Stimulated activated naive B cell treated with anti-CD40 and anti-IgM and Interleukin-4, amounts not matched to agents 10 μg/mL and 1 μg/mL and 100 μg/mL, for 72 hours (primary cell): ENCODE data around the gene SCGB1D1.
"Not testable (repeated sequence)": the region's sequence is repeated elsewhere in the genome, so short reads cannot be mapped to it uniquely, and the experiment has no call there.

ENCODE experiments used
- ATAC-seq, 2 donors: fragments of 150-1000 bp; cut with Tn5 transposase; replicated peaks; 2 replicates each; pipeline ENCODE4 v1.10.0; 2021; ENCODE audit warnings: moderate library complexity in 1 of 2
- DNase-seq: peaks from one replicate; pipeline ENCODE4 v3.0.0; 2021
- H3K27ac Mint-ChIP-seq: one replicate; pipeline ENCODE4 v1.8.0; 2022; ENCODE audit warnings: mild to moderate bottlenecking, mixed read lengths
- H3K27me3 Mint-ChIP-seq, 2 donors: one replicate each; pipeline ENCODE4 v1.8.0; 2022; ENCODE audit warnings: mixed read lengths in 2 of 2
- H3K36me3 Mint-ChIP-seq, 2 donors: one replicate each; pipeline ENCODE4 v1.8.0; 2022; ENCODE audit warnings: mixed read lengths in 2 of 2, mild to moderate bottlenecking in 1 of 2
- H3K4me1 Mint-ChIP-seq, 2 donors: one replicate each; pipeline ENCODE4 v1.8.0; 2022; ENCODE audit warnings: mixed read lengths in 2 of 2, mild to moderate bottlenecking in 1 of 2
- H3K4me3 Mint-ChIP-seq, 2 donors: one replicate each; pipeline ENCODE4 v1.8.0; 2022; ENCODE audit warnings: mild to moderate bottlenecking in 2 of 2, mixed read lengths in 2 of 2, moderate library complexity in 1 of 2
- H3K9me3 Mint-ChIP-seq, 2 donors: one replicate each; pipeline ENCODE4 v1.8.0; 2022; ENCODE audit warnings: mixed read lengths in 2 of 2, mild to moderate bottlenecking in 1 of 2

SCGB1D1 gene

DNA sequence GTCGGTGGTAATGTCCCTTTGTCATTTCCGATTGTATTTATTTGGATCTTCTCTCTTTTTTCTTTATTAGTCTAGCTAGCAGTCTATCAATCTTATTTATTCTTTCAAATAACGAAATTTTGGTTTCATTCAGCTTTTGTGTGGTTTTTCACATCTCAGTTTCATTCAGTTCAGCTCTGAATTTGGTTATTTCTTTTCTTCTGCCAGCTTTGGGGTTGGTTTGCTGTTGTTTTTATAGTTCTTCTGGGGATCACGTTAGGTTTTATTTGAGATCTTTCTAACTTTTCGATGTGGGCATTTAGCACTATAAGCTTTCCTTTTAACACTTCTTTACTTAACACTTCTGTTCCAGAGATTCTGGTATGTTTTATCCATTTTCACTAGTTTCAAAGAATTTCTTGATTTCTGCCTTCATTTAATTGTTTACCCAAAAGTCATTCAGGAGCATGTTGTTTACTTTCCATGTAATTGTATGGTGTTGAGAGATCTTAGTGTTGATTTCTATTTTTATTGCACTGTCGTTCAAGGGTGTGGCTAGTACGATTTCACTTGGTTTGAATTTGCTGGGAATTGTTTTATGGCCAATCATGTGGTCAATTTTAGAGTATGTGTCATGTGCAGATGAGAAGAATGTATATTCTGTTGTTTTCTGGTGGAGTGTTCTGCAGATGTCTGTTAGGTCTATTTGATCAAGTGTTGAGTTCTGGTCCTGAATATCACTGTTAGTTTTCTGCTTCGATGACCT is 7.7 kb upstream of the SCGB1D1 start:
- H3K4me3 Mint-ChIP-seq, result no peak overlapping the region
- peaks cover 15 to 22% of the 10 kb centered on the region in 2 donors for H3K27me3 Mint-ChIP-seq
- H3K4me1 Mint-ChIP-seq, result no peaks in the 10 kb centered on the region
- H3K36me3 Mint-ChIP-seq, result peaks cover 0 to 4% of the 10 kb centered on the region in 2 donors
- no peak for ATAC-seq
- no peak for DNase-seq
- H3K27ac Mint-ChIP-seq, result no peak overlapping the region
- peaks cover 3 to 9% of the 10 kb centered on the region in 2 donors for H3K9me3 Mint-ChIP-seq

DNA sequence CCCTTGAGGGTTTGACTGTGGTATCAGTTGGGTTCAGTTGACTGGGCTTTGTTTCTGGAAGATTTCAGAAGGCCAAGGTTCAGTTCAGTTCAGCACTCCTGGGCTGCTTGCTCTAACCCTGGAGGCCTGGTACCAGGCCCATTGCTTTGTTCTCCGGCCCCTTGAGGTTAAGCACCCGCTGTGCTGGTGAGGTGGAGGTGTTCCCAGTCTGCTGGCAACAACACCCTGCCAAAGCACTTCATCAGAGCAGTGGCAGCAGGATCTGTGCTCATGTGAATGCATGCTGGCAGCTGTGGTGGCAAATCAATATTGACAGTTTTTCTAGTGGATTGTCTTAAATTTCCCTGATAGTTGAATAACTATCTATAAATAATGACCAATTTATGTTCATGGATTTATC is 3.8 kb upstream of the SCGB1D1 start:
- Mint-ChIP-seq H3K9me3 (peaks cover 3 to 9% of the 10 kb centered on the region in 2 donors), H3K36me3 (peaks cover 0 to 4% of the 10 kb centered on the region in 2 donors), H3K4me3 (no peak overlapping the region), H3K27ac (no peak overlapping the region), H3K27me3 (peaks cover 47 to 50% of the 10 kb centered on the region in 2 donors), H3K4me1 (no peaks in the 10 kb centered on the region)
- DNase-seq (no peak), ATAC-seq (no peak)

DNA sequence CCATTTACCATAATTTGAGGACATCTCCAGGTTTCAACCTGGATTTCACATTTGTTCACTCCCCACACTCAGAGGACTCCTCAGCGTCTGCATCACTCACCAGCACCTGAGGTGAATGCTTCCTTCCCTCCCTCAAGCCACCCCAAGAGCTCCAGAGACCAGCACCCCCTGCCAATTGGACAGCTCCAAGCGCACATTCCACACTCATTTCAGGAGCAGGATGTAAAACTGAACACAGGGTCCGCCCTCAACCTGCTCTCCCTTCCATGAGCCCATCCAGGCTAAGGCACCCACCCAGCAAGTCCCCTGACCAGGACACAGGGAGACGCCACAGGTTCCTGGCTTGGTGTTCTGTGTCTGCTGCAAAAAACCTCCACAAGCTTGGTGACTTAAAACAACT is 3.9 kb downstream of the SCGB1D1 start:
- no peak for ATAC-seq
- Mint-ChIP-seq H3K4me3 (no peak overlapping the region), H3K4me1 (peaks cover 0 to 2% of the 10 kb centered on the region in 2 donors), H3K9me3 (no peaks in the 10 kb centered on the region), H3K27ac (no peak overlapping the region), H3K27me3 (peaks cover 61% of the 10 kb centered on the region in 2 donors), H3K36me3 (no peaks in the 10 kb centered on the region)
- no peak for DNase-seq

DNA sequence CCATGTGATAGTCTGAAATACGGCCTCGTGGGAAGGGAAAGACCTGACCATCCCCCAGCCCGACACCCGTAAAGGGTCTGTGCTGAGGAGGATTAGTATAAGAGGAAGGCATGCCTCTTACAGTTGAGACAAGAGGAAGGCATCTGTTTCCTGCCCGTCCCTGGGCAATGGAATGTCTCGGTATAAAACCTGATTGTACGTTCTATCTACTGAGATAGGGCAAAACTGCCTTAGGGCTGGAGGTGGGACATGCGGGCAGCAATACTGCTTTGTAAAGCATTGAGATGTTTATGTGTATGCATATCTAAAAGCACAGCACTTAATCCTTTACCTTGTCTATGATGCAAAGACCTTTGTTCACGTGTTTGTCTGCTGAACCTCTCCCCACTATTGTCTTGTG is 5.0 kb downstream of the SCGB1D1 start:
- H3K4me1 Mint-ChIP-seq, H3K4me3 Mint-ChIP-seq, H3K9me3 Mint-ChIP-seq, H3K36me3 Mint-ChIP-seq, ATAC-seq, H3K27ac Mint-ChIP-seq, DNase-seq: not testable (repeated sequence)
- H3K27me3 Mint-ChIP-seq, result peaks cover 50 to 60% of the 10 kb centered on the region in 2 donors

DNA sequence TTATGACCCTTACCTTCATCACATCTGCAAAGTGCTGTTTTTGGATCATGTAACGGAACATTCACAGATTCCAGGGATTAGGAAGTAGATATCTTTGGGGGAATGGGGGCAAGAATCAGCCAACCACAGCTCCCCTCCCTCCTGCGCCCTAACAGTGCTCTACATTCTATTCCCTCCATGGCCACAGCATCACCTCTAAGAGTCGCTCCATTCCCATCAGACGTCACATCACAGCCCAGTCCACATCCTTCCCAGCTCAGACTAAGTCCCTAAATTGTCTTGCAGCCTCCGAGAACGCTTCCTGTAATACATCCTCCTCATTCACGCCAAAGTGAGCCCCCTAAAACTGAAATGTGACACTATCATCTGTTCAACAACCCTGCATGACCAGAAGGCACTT is 5.9 kb downstream of the SCGB1D1 start:
- no peak for DNase-seq
- peaks cover 0 to 2% of the 10 kb centered on the region in 2 donors for H3K4me1 Mint-ChIP-seq
- no peak overlapping the region for H3K4me3 Mint-ChIP-seq
- H3K27me3 Mint-ChIP-seq, result peaks cover 46 to 54% of the 10 kb centered on the region in 2 donors
- no peak for ATAC-seq
- H3K27ac Mint-ChIP-seq, result no peak overlapping the region
- H3K36me3 Mint-ChIP-seq, result no peaks in the 10 kb centered on the region
- H3K9me3 Mint-ChIP-seq, result no peaks in the 10 kb centered on the region

DNA sequence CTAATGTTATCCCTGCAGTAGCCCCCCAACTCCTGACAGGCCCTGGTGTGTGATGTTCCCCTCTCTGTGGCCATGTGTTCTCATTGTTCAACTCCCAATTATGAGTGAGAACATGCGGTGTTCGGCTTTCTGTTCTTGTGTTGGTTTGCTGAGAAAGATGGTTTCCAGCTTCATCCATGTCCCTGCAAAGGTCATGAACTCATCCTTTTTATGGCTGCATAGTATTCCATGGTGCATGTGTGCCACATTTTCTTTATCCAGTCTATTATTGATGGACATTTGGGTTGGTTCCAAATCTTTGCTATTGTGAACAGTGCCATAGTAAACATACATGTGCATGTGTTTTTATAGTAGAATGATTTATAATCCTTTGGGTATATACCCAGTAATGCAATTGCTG is 7.4 kb downstream of the SCGB1D1 start:
- not testable (repeated sequence) for H3K36me3 Mint-ChIP-seq, ATAC-seq, DNase-seq, H3K27ac Mint-ChIP-seq, H3K9me3 Mint-ChIP-seq, H3K4me1 Mint-ChIP-seq, H3K4me3 Mint-ChIP-seq
- peaks cover 41 to 56% of the 10 kb centered on the region in 2 donors for H3K27me3 Mint-ChIP-seq

DNA sequence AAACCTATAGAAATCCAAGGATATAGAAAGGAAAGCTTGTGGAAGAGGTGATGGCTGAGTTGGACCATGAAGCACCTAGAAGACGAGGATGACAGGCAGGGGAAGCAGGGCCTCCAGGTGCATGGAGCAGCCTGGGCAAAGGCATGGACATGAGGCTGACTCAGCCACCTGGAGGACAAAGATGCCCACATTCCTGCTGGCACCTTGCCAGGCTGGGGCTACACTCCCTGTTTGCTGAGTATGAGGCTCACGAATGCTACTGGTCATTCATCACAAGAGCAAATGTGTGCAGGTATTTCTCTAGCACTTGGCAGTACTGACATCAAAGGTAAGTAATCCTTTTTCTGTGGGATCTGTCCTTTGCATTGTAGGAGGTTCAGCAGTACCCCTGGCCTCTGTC is 11.4 kb downstream of the SCGB1D1 start:
- no peaks in the 10 kb centered on the region for H3K4me1 Mint-ChIP-seq
- no peak for DNase-seq
- H3K27ac Mint-ChIP-seq, result no peak overlapping the region
- peaks cover 16 to 29% of the 10 kb centered on the region in 2 donors for H3K27me3 Mint-ChIP-seq
- H3K4me3 Mint-ChIP-seq, result no peak overlapping the region
- no peak for ATAC-seq
- no peaks in the 10 kb centered on the region for H3K36me3 Mint-ChIP-seq
- no peaks in the 10 kb centered on the region for H3K9me3 Mint-ChIP-seq

DNA sequence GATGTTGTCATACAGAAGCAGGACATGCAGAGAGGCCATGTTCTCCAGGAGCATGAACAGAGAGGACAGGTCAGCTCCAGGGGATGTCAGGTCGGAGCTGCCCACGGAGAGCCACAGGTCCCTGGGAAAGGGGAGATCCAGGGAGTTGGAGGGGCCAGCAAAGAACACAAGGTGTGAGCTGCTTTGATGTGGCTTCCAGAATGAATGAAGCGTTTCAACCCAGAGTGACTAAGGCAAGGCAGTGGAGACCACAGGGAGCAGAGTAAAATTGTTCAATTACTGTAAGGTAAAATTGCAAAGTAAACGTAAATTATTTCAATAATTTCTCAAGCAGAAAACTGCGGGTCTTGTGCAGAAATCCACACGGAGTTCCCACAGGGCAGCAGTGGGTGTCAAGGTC is 12.9 kb downstream of the SCGB1D1 start:
- Mint-ChIP-seq H3K4me3 (no peak overlapping the region), H3K4me1 (no peaks in the 10 kb centered on the region), H3K9me3 (no peaks in the 10 kb centered on the region), H3K27me3 (peaks cover 11 to 31% of the 10 kb centered on the region in 2 donors), H3K36me3 (no peaks in the 10 kb centered on the region), H3K27ac (no peak overlapping the region)
- DNase-seq (no peak), ATAC-seq (no peak)

DNA sequence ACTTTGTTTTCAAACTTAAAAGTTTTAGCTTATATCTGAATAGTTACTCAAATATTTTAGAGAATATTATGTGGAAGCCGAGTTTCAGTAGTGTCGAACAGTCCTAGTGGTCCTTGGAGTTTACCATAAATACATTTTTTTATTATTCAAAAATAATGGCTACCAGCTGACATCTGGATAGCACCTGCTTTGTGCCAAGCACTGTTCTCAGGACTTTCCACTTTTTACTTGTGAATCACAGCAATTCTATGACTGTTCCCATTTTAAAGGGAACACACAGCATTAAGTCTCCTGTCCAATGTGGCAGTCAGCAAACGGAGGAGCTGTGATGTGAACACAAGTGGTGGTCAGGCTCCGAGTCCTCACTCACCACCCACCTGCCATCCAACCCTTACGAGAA is 14.4 kb downstream of the SCGB1D1 start:
- no peak overlapping the region for H3K4me3 Mint-ChIP-seq
- no peaks in the 10 kb centered on the region for H3K9me3 Mint-ChIP-seq
- H3K36me3 Mint-ChIP-seq, result no peaks in the 10 kb centered on the region
- ATAC-seq, result no peak
- H3K27ac Mint-ChIP-seq, result no peak overlapping the region
- DNase-seq, result no peak
- peaks cover 20 to 36% of the 10 kb centered on the region in 2 donors for H3K27me3 Mint-ChIP-seq
- H3K4me1 Mint-ChIP-seq, result no peaks in the 10 kb centered on the region

DNA sequence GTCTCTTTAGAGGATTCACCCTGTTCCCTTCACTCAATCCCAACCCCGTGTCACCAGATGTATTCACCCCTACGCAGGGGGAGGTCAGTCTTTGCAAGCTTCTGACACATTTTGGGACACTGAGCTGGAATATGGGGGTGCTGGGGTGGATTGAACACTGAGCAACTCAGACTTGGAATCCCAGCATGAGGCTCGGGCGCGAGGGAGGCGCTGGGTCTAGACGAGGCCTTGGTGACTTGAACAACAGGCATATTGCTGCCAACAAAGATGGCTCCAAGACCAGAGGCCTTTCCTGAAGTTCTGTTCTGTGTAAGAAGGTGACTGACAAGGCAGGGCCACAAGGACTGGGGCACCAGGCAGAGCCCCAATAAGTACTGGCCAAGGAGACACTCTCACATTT is 15.4 kb downstream of the SCGB1D1 start:
- H3K9me3 Mint-ChIP-seq, result no peaks in the 10 kb centered on the region

DNA sequence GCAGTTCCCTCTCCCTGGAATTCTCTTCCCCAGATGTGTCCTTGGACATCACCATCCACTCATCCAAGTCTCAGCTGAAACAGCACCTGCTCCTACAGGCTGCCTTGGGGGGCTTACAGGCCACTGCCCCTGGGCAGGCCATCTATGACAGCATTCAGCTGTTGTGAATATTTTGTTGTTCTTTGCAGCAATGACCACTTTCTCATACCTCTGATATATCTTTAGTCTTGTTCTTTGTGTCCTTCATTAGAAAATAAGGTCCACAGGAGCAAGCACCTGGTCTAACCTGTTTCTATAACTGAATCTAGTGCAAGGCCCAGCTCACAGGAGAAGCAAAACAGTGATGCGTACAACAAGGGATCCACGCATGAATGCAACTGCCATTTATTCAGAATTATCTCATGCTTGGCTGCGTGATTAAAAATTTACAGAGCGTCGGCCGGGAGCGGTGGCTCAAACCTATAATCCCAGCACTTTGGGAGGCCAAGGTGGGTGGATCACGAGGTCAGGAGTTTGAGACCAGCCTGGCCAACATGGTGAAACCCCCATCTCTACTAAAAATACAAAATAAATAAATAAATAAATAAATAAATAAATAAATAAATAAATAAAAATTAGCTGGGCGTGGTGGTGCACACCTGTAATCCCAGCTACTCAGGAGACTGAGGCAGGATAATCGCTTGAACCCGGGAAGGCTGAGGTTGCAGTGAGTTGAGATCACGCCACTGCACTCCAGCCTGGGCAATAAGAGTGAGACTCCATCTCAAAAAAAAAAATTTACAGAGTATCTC is 16.5 kb downstream of the SCGB1D1 start:
- H3K36me3 Mint-ChIP-seq, ATAC-seq, H3K4me3 Mint-ChIP-seq, DNase-seq, H3K4me1 Mint-ChIP-seq, H3K27ac Mint-ChIP-seq, H3K9me3 Mint-ChIP-seq: not testable (repeated sequence)
- peaks cover 28 to 39% of the 10 kb centered on the region in 2 donors for H3K27me3 Mint-ChIP-seq

More for the DNA sequence above, 15.4 kb downstream of the SCGB1D1 start:
- no peak overlapping the region for H3K4me3 Mint-ChIP-seq
- H3K36me3 Mint-ChIP-seq, result no peaks in the 10 kb centered on the region
- H3K27me3 Mint-ChIP-seq, result peaks cover 26 to 41% of the 10 kb centered on the region in 2 donors
- H3K27ac Mint-ChIP-seq, result no peak overlapping the region
- ATAC-seq (no peak), DNase-seq (no peak)
- H3K4me1 Mint-ChIP-seq, result no peaks in the 10 kb centered on the region

DNA sequence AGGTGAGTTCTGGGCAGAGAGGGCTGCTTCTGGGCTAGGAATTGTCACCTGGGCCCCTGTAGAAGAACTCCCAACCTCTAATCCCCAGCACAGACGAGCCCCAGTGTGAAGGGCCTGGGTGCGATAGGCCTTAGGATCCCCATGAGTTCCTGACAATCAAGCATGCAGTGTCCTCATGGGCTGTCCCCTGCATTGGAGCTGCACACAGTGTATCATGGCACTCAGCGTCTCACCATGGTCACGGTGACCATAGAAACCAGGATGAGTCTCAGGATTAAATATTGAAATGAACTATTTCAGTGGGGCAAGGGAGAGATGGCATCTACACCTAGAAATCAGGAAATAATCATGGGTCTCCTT is 18.7 kb downstream of the SCGB1D1 start:
- Mint-ChIP-seq H3K9me3 (no peaks in the 10 kb centered on the region), H3K4me3 (no peak overlapping the region), H3K4me1 (no peaks in the 10 kb centered on the region), H3K27ac (no peak overlapping the region), H3K36me3 (no peaks in the 10 kb centered on the region), H3K27me3 (peaks cover 28 to 35% of the 10 kb centered on the region in 2 donors)
- DNase-seq (no peak), ATAC-seq (no peak)

DNA sequence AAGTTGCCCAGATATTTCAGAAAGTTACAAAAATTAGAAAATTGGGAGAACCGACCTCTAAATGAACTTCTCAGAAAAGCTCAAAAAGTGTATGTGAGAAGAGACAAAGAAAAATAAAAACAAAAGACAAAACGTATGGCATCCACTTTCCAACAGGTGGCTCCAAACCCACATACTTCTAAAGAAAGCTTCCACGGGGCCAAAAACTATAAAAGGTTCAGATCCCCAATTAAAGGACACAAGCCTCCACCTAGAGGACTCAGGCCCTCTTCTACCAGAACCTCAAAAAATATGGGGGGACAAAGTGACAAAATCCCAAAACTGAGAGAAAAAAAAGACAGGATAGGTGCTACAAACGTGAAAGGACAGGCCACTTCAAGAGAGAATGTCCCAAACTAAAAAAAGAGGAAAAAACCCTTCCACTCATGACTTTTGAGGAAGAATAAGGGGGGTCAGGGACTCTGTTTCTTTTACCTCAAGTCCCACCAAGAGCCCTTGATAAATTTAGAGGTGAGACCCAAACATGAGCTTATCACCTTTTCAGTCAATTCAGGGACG is 27.3 kb downstream of the SCGB1D1 start:
- ATAC-seq (no peak), DNase-seq (no peak)
- peaks cover 15 to 43% of the 10 kb centered on the region in 2 donors for H3K27me3 Mint-ChIP-seq
- peaks cover 12 to 15% of the 10 kb centered on the region in 2 donors for H3K9me3 Mint-ChIP-seq
- H3K4me3 Mint-ChIP-seq, result no peak overlapping the region
- H3K27ac Mint-ChIP-seq, result no peak overlapping the region
- H3K4me1 Mint-ChIP-seq, result no peaks in the 10 kb centered on the region
- no peaks in the 10 kb centered on the region for H3K36me3 Mint-ChIP-seq

DNA sequence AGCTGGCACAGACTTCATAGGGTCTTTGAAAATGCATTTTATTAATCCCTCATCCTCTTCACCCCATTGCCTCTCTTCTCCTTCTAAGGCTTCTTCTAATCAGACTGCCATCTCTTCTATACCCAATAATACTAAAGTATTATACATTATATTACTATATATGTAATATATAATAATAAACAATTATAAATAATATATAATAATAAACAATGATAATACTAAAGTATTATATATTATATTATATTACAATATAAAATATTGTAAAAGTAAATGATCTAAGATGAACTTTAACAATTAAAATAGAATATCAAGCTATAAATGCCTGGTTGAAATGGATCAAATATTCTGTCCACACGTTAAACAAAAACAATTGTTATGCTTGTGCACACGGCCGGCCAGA is 31.5 kb downstream of the SCGB1D1 start:
- ATAC-seq, result no peak
- peaks cover 26 to 32% of the 10 kb centered on the region in 2 donors for H3K9me3 Mint-ChIP-seq
- no peak for DNase-seq
- no peaks in the 10 kb centered on the region for H3K4me1 Mint-ChIP-seq
- no peak overlapping the region for H3K27ac Mint-ChIP-seq
- peaks cover 3 to 5% of the 10 kb centered on the region in 2 donors for H3K36me3 Mint-ChIP-seq
- no peak overlapping the region for H3K4me3 Mint-ChIP-seq
- H3K27me3 Mint-ChIP-seq, result peaks cover 3 to 29% of the 10 kb centered on the region in 2 donors

DNA sequence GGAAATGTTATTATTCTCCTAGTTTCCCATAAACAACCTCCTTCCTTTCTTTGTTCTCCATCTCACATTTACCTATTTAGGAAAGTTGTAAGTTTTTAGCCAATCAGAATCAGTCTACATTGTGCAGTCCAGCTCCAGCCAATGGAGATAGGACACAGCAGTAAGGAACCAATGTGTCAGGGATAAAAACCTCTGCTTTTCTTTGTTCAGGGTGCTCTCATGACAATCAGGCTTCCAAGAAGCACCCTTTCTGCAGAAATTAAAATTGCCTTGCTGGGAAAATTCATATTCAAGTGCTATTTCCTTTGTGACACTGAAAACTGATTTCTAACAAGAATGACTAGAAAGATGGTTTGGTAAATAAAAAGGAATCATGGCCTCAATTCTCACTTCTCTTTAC is 33.1 kb downstream of the SCGB1D1 start:
- H3K27me3 Mint-ChIP-seq, result peaks cover 0 to 14% of the 10 kb centered on the region in 2 donors
- H3K27ac Mint-ChIP-seq, result no peak overlapping the region
- ATAC-seq, result no peak
- peaks cover 26 to 32% of the 10 kb centered on the region in 2 donors for H3K9me3 Mint-ChIP-seq
- peaks cover 3 to 5% of the 10 kb centered on the region in 2 donors for H3K36me3 Mint-ChIP-seq
- H3K4me1 Mint-ChIP-seq, result no peaks in the 10 kb centered on the region
- no peak overlapping the region for H3K4me3 Mint-ChIP-seq
- DNase-seq, result no peak
